H1 (cell line): Measurements from ENCODE around the gene MCC. TPM values are rescaled to one million over a fixed set of nuclear protein-coding genes. Genes with fewer than 3 reads are reported as not detected.

Experiments
- KDM5A ChIP-seq: fragments of 200-600 bp; IDR thresholded peaks from 2 replicates; pipeline ENCODE4 v1.7.1; 2012; ENCODE audit warnings: mild to moderate bottlenecking, low read length, inconsistent platforms, mixed read lengths
- RNF2 ChIP-seq: fragments of 200-900, 300-1000 bp; sonication (generic); IDR thresholded peaks from 2 replicates; pipeline ENCODE4 v1.7.1; 2016; ENCODE audit warnings: borderline replicate concordance, low read depth, mild to moderate bottlenecking, antibody characterized with exemption, low read length; ENCODE audit not compliant: poor library complexity, severe bottlenecking; ENCODE audit errors: missing control alignments
- SIX5 ChIP-seq: IDR thresholded peaks from 2 replicates; pipeline ENCODE4 v1.6.1; 2011; ENCODE audit warnings: mild to moderate bottlenecking, low read depth, low read length
- SP2 ChIP-seq: IDR thresholded peaks from 2 replicates; pipeline ENCODE4 v1.6.1; 2012; ENCODE audit warnings: mild to moderate bottlenecking, low read length, inconsistent platforms
- SUZ12 ChIP-seq: fragments of 200-600 bp; sonication (generic); IDR thresholded peaks from 2 replicates; pipeline ENCODE4 v1.6.1; 2012; ENCODE audit warnings: mild to moderate bottlenecking, inconsistent platforms, low read length, moderate library complexity, mixed read lengths
- TAF1 ChIP-seq: IDR thresholded peaks from 2 replicates; pipeline ENCODE4 v1.6.1; 2011; ENCODE audit warnings: mild to moderate bottlenecking, low read depth, low read length
- TCF12 ChIP-seq: IDR thresholded peaks from 2 replicates; pipeline ENCODE4 v1.6.1; 2011; ENCODE audit warnings: low read depth, mild to moderate bottlenecking, low read length
- polyA plus RNA-seq, 7 experiments: library from polyadenylated mRNA; depleted of rRNA in 3 of 7; stranded (reverse) in 5 of 7; unstranded in 2 of 7; fragments of >200 nt in 5 of 7; fragments of 200-250 nt in 2 of 7; gene quantifications; 1 replicate in 5 of 7; 2 replicates in 1 of 7; 4 replicates in 1 of 7; pipeline versions ENCODE4 v1.2.1 to v1.2.3, GENCODE V29; 2011 to 2013; ENCODE audit warnings: missing spikeins in 2 of 7, mixed read lengths in 2 of 7
- total RNA-seq: library from RNA; stranded (reverse); fragmentation: NEBNext Ultra II Directional; extraction: Animal tissue kit (Norgen Biotek cat#: 25700); gene quantifications from 2 replicates; pipeline ENCODE4 v1.2.1, GENCODE V29; 2021
- TF ChIP-seq, protein P1 (sequence below): fragments of 300-600 bp; sonication (generic); IDR thresholded peaks from 2 replicates; pipeline ENCODE4 v1.7.1; 2012; ENCODE audit warnings: low read length, moderate library complexity, mild to moderate bottlenecking, inconsistent platforms; ENCODE audit not compliant: insufficient replicate concordance
- TF ChIP-seq, protein P2 (sequence below), 3 experiments: IDR thresholded peaks; 1 replicate in 2 of 3; 2 replicates in 1 of 3; pipeline versions ENCODE4 v1.5.1 to v1.6.1; 2011; ENCODE audit warnings: low read length in 3 of 3, mild to moderate bottlenecking in 3 of 3, inconsistent platforms in 2 of 3, low read depth in 1 of 3, moderate library complexity in 1 of 3; ENCODE audit not compliant: insufficient read depth in 1 of 3; ENCODE audit errors: control extremely low read depth in 1 of 3

Gene MCC
- total and polyA plus RNA-seq, 2 of the 8 experiments (the other 6 are each of a cell fraction or from before 2014, with no cell fraction given), result 2.6 to 18.3 TPM

DNA sequence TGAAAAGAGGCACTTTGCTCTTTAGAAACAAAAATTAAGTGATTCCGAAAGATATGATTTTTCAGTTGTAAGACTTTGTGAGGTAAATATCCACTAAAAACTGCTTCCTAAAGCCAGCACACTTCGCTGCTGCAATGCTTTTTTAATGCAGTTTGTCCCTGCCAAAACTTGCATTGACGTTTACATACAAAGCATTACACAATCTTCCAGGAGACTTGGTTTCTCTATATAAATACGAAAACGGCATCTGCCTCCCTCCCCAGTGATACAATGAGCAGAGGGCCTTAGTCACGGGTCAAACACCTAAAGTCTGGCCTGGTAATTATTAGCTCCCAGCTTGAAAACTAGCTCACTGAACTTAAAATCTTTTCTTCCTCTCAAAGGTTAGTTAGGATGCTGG, 224.2 kb downstream of the MCC start (continued):
- TF ChIP-seq, protein P1, sequence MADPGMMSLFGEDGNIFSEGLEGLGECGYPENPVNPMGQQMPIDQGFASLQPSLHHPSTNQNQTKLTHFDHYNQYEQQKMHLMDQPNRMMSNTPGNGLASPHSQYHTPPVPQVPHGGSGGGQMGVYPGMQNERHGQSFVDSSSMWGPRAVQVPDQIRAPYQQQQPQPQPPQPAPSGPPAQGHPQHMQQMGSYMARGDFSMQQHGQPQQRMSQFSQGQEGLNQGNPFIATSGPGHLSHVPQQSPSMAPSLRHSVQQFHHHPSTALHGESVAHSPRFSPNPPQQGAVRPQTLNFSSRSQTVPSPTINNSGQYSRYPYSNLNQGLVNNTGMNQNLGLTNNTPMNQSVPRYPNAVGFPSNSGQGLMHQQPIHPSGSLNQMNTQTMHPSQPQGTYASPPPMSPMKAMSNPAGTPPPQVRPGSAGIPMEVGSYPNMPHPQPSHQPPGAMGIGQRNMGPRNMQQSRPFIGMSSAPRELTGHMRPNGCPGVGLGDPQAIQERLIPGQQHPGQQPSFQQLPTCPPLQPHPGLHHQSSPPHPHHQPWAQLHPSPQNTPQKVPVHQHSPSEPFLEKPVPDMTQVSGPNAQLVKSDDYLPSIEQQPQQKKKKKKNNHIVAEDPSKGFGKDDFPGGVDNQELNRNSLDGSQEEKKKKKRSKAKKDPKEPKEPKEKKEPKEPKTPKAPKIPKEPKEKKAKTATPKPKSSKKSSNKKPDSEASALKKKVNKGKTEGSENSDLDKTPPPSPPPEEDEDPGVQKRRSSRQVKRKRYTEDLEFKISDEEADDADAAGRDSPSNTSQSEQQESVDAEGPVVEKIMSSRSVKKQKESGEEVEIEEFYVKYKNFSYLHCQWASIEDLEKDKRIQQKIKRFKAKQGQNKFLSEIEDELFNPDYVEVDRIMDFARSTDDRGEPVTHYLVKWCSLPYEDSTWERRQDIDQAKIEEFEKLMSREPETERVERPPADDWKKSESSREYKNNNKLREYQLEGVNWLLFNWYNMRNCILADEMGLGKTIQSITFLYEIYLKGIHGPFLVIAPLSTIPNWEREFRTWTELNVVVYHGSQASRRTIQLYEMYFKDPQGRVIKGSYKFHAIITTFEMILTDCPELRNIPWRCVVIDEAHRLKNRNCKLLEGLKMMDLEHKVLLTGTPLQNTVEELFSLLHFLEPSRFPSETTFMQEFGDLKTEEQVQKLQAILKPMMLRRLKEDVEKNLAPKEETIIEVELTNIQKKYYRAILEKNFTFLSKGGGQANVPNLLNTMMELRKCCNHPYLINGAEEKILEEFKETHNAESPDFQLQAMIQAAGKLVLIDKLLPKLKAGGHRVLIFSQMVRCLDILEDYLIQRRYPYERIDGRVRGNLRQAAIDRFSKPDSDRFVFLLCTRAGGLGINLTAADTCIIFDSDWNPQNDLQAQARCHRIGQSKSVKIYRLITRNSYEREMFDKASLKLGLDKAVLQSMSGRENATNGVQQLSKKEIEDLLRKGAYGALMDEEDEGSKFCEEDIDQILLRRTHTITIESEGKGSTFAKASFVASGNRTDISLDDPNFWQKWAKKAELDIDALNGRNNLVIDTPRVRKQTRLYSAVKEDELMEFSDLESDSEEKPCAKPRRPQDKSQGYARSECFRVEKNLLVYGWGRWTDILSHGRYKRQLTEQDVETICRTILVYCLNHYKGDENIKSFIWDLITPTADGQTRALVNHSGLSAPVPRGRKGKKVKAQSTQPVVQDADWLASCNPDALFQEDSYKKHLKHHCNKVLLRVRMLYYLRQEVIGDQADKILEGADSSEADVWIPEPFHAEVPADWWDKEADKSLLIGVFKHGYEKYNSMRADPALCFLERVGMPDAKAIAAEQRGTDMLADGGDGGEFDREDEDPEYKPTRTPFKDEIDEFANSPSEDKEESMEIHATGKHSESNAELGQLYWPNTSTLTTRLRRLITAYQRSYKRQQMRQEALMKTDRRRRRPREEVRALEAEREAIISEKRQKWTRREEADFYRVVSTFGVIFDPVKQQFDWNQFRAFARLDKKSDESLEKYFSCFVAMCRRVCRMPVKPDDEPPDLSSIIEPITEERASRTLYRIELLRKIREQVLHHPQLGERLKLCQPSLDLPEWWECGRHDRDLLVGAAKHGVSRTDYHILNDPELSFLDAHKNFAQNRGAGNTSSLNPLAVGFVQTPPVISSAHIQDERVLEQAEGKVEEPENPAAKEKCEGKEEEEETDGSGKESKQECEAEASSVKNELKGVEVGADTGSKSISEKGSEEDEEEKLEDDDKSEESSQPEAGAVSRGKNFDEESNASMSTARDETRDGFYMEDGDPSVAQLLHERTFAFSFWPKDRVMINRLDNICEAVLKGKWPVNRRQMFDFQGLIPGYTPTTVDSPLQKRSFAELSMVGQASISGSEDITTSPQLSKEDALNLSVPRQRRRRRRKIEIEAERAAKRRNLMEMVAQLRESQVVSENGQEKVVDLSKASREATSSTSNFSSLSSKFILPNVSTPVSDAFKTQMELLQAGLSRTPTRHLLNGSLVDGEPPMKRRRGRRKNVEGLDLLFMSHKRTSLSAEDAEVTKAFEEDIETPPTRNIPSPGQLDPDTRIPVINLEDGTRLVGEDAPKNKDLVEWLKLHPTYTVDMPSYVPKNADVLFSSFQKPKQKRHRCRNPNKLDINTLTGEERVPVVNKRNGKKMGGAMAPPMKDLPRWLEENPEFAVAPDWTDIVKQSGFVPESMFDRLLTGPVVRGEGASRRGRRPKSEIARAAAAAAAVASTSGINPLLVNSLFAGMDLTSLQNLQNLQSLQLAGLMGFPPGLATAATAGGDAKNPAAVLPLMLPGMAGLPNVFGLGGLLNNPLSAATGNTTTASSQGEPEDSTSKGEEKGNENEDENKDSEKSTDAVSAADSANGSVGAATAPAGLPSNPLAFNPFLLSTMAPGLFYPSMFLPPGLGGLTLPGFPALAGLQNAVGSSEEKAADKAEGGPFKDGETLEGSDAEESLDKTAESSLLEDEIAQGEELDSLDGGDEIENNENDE, result no peak
- TF ChIP-seq KDM5A (no peak), TAF1 (no peak), SP2 (no peak), RNF2 (no peak), SIX5 (no peak), SUZ12 (no peak), TCF12 (no peak)
- TF ChIP-seq, protein P2, sequence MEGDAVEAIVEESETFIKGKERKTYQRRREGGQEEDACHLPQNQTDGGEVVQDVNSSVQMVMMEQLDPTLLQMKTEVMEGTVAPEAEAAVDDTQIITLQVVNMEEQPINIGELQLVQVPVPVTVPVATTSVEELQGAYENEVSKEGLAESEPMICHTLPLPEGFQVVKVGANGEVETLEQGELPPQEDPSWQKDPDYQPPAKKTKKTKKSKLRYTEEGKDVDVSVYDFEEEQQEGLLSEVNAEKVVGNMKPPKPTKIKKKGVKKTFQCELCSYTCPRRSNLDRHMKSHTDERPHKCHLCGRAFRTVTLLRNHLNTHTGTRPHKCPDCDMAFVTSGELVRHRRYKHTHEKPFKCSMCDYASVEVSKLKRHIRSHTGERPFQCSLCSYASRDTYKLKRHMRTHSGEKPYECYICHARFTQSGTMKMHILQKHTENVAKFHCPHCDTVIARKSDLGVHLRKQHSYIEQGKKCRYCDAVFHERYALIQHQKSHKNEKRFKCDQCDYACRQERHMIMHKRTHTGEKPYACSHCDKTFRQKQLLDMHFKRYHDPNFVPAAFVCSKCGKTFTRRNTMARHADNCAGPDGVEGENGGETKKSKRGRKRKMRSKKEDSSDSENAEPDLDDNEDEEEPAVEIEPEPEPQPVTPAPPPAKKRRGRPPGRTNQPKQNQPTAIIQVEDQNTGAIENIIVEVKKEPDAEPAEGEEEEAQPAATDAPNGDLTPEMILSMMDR (IDR thresholded peaks at IDR 0.05; ENCODE audit: control extremely low read depth in 1 of 3, insufficient read depth in 1 of 3, low read depth in 1 of 3, low read length in 3 of 3), result no peak
